Epithelial cell of esophagus (primary cell): Measurements from ENCODE around the gene NOXO1.
A peak's percentile ranks its signal among the peaks of the same experiment; 100 is the strongest.

ENCODE experiments used
- DNase-seq: peaks from one replicate; pipeline ENCODE4 v3.0.0; 2010; ENCODE audit warnings: low read depth
- H3K4me3 ChIP-seq: 2 replicates; pipeline ENCODE4 v1.5.1; 2011; ENCODE audit warnings: mild to moderate bottlenecking, low read length, control low read depth
- CTCF ChIP-seq: IDR thresholded peaks from 2 replicates; pipeline ENCODE4 v1.5.1; 2011; ENCODE audit warnings: low read depth, mild to moderate bottlenecking, low read length, control low read depth, inconsistent platforms; ENCODE audit not compliant: insufficient read depth; ENCODE audit errors: missing control alignments

NOXO1 gene

GRCh38 chr16:2026461-2027023 lies 45.3 kb upstream of the NOXO1 start, which contains the start of gene NHERF2:
NHERF2 (plus strand) TSS chr16:2026902; CDS start chr16:2027006, 104 bp downstream.
- H3K4me3 ChIP-seq: peak within 1 kb of the TSS; percentile 49
- no peak for DNase-seq

DNA sequence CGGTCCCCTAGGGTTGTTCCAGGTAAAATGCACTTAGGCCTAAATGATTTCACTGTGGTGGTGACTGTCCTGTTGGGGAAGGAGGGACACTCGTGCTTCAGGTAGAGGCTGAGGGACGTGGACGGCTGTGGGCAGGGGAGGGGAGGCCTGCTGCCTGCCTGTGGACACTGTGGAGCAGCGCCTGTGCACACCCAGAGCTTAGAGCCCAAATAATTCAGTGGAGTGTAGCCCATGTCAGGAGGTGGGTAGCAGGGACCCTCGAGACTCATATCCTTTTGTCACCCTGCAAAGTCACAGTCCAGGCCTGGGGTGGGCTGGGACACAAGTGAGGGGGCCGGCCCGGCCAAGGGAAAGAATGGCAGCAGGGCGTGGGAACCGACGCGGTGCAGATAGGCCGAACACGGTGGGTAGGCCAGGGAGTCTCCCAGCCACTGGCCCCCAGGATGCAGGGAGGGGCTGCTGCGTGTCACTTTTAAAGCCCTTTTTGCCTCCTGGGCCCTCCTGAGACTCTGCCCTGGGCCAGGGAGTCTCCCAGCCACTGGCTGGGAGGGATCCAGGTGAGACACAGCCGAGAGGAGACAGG lies 44.7 kb upstream of the NOXO1 start:
- DNase-seq: no peak
- TF ChIP-seq CTCF: no peak
- no peak overlapping the region for H3K4me3 ChIP-seq

More at GRCh38 chr16:2026461-2027023, 45.3 kb upstream of the NOXO1 start, which contains the start of gene NHERF2:
- TF ChIP-seq CTCF: no peak

DNA sequence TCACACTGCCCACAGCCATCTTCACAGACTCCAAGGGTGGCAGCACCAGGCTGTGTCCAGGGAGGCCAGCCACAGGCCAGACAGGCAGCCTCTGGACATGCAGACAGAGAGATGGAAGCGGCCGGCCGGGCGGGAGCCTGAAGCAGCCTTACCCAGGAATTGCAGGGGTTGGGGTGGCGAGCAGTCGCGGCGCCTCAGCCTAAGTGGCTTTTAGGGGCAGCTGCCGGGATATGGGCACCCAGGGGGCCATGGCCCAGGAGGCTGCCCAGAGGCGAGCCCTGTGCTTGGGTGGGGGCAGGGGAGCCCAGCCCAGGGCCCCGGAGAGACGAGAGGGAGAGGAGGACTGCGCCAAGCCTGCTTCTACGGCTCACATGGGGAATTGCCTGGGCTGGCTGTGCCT lies 44.0 kb upstream of the NOXO1 start:
- no peak for DNase-seq
- no peak overlapping the region for H3K4me3 ChIP-seq
- no peak for TF ChIP-seq CTCF

- H3K4me3 ChIP-seq: no peak overlapping the region
- TF ChIP-seq CTCF: no peak
- DNase-seq: no peak
These were observed 42.8 kb upstream of the NOXO1 start for GRCh38 chr16:2024032-2024420.

DNA sequence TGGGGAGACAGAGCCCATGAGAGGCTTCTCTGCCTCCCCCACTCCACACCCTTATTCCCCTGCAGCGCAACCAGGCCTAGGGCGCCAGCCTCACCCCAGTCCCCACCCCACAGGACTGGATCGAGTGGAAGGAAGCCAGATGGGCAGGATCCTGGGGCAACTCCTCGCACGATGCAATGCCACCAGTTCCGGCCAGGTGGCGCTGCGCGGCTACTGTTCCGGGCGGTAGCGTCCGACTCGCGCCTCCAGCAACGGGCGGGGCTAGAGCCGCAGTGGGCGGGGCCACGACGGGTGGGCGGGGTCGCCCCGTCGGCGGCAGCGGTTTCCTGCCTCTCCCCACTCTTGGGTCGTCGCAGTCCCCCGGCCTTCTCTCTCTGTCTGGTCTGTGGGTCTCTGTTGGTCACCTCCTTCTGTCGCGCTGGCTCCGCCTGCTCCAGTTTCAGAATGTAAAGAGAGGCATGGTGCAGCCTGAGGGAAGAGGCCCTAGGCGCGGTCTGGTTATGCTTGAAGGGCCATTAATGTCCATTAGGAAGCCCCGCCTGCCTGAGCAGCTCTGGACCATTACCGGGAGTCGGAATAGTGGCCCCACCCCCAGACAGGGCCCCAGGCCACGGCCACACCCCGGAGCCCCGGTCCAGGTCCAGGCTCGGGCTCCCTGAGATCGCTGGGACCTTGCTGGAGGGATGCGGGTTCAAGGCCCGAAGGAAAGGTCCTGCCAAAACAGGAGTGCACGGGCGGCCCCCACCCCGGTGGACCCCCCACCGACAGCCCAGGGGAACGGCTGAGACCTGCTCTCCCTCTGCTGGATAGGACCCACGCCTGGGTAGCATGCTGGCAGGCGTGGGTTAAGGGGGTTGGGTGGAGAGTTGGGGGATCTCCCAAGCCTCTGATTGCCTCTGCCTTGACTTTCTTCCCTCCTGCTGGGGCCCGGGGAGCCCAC lies 42.1 kb upstream of the NOXO1 start:
- H3K4me3 ChIP-seq: peak overlapping the region; percentile 25
- TF ChIP-seq CTCF: peak; percentile 80
- peak; percentile 83 for DNase-seq

DNA sequence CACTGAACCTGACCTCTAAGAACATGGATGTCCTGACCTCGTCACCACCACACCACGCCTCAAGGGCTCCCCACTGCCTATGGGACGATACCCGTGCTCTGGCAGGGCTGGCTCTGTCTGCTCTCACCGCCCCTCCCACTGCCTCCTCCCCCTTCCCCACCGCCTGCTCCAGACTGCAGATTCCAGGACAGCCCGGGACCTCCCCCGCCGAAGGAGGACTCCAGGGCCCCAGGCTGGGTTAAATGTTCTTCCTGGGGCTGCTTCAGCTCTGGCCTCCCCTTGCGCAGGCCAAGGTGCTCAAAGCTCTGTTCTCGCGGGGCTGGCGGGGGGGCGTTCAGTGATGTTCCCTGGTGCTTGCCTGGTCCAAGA lies 41.4 kb upstream of the NOXO1 start:
- H3K4me3 ChIP-seq: no peak overlapping the region
- no peak for TF ChIP-seq CTCF
- DNase-seq: peak; percentile 34
